Dermis microvascular lymphatic vessel endothelial cell (primary cell): ENCODE measurements around the gene THSD8. TPM values are rescaled to one million over a fixed set of nuclear protein-coding genes. Genes with fewer than 3 reads are reported as not detected.
"Not testable (repeated sequence)": the region's sequence is repeated elsewhere in the genome, so short reads cannot be mapped to it uniquely, and the experiment has no call there.

ENCODE experiments used
- DNase-seq, 2 donors: peaks; one replicate each; pipeline versions ENCODE4 v3.0.0 to v3.0.0-alpha.2; 2010; ENCODE audit warnings: low read depth in 2 of 2
- total RNA-seq: library from RNA; depleted of rRNA; stranded (reverse); fragments of >200 nt; gene quantifications from 2 replicates; pipeline ENCODE4 v1.2.1, GENCODE V29; 2014

Gene THSD8
- total RNA-seq, 1 donor from 2014 or later, result not detected

DNA sequence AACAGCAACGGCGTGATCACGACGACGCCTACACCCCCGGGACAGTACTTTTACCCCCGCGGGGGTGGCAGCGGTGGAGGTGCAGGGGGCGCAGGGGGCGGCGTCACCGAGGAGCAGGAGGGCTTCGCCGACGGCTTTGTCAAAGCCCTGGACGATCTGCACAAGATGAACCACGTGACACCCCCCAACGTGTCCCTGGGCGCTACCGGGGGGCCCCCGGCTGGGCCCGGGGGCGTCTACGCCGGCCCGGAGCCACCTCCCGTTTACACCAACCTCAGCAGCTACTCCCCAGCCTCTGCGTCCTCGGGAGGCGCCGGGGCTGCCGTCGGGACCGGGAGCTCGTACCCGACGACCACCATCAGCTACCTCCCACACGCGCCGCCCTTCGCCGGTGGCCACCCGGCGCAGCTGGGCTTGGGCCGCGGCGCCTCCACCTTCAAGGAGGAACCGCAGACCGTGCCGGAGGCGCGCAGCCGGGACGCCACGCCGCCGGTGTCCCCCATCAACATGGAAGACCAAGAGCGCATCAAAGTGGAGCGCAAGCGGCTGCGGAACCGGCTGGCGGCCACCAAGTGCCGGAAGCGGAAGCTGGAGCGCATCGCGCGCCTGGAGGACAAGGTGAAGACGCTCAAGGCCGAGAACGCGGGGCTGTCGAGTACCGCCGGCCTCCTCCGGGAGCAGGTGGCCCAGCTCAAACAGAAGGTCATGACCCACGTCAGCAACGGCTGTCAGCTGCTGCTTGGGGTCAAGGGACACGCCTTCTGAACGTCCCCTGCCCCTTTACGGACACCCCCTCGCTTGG, 9.6 kb upstream of the THSD8 start:
- peak in 1 of 2 donors; percentile 57 for DNase-seq

GRCh38 chr19:12792853-12793289, 9.0 kb upstream of the THSD8 start:
- no peak for DNase-seq

DNA sequence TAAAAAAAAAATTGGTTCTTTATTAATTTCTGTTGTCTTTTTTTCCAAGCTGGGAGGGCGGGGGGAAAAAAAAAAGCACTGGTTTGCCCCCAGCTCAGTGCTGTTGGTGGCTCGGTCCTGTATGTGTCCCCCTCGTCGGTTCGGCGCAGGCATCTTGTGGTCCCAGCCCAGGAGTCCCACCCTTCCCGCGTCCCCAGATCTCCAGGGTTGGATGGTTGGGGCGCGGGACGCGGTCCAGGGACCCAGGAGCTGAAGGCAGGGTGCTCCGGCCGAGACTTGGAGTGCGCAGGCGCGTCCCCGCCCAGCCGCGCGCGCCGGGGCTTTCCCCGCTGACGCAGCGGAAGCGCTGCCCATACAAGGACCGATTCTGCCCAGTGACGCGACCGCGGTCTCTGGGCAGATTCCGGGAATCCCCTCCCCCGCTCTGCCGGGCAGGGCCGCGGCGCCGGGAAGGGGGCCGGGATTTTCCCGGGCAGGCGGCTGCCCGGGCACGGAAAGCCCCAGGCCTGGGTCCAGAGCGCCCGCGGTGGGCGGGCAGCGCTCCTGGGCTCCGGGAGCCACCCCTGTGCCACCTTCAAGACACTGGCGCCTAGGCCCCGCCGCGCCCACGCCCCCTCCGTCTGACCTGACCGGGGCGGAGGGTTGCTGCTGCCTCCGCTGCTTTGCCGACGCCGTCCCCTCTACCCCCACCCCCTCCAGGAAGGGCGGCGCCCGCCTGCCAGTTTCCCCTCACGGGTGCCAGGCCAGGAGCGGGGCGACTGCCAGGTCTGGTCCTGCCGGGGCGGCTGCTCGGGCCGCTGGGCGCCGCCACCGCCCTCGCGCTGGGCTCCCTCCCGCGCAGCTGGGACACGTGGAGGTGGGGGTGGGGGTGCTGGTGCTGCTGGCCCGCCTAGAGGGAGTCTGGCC, 8.3 kb upstream of the THSD8 start:
- peak; percentile 88 to 95 for DNase-seq

DNA sequence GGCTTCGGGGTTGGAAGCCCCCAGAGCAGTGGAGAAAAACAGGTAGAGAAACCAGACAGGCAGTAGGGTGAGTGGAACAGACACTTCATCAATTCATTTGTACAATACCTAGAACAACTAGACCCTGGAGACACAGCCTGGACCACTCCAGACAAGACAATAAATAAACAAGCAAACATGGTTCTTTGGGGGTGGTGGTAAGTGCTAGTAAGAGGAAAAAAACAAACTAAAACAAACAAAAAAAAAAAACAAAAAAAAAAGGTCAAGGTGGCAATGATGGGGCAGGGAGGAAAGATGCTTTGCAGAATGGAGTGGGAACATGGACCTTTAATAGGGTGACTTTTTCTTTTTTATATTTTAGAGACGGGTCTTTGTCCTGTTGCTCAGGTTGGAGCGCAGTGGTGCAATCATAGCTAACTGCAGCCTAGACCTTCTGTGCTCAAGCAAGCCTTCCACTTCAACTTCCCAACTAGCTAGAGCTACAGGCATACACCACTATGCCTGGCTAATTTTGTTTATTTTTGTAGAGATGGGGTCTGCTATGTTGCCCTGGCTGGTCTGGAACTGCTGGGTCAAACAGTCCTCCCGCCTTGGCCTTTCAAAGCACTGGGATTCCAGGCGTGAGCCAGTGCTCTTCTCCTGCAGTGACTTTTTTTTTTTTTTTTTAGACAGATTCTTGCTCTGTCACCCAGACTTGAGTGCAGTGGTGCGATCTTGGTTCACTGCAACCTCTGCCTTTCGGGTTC, 7.5 kb upstream of the THSD8 start:
- DNase-seq, result no peak

DNA sequence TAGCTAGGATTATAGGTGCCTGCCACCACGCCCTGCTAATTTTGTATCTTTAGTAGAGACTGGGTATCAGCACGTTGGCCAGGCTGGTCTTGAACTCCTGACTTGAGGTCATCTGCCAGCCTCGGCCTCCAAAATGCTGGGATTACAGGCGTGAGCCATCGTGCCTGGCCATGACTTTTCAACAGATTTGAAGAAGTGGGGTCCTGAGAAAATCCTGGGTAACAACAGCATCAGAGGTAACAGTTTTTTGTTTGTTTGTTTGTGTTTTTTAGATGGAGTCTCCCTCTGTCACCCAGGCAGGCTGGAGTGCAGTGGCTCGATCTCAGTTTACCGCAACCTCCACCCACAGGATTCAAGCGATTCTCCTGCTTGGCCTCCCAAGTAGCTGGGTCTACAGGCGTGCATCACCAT, 6.9 kb upstream of the THSD8 start:
- no peak for DNase-seq

- peak in 1 of 2 donors; percentile 79 for DNase-seq
These were observed 5.5 kb upstream of the THSD8 start for GRCh38 chr19:12796146-12797071.

GRCh38 chr19:12797141-12797587, 4.7 kb upstream of the THSD8 start:
- DNase-seq, result no peak

DNA sequence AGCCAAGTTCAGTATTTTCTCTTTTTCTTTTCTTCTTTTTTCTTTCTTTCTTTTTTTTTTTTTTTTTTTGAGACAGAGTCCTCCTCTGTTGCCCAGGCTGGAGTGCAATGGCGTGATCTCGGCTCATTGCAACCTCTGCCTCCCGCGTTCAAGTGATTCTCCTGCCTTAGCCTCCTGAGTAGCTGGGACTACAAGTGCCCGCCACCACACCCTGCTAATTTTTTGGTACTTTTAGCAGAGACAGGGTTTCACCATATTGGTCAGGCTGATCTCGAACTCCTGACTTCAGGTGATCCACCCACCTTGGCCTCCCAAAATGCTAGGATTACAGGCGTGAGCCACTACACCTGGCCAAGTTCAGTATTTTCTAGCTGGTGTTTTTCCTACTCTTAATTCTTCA, 4.3 kb upstream of the THSD8 start:
- DNase-seq, result not testable (repeated sequence)

DNA sequence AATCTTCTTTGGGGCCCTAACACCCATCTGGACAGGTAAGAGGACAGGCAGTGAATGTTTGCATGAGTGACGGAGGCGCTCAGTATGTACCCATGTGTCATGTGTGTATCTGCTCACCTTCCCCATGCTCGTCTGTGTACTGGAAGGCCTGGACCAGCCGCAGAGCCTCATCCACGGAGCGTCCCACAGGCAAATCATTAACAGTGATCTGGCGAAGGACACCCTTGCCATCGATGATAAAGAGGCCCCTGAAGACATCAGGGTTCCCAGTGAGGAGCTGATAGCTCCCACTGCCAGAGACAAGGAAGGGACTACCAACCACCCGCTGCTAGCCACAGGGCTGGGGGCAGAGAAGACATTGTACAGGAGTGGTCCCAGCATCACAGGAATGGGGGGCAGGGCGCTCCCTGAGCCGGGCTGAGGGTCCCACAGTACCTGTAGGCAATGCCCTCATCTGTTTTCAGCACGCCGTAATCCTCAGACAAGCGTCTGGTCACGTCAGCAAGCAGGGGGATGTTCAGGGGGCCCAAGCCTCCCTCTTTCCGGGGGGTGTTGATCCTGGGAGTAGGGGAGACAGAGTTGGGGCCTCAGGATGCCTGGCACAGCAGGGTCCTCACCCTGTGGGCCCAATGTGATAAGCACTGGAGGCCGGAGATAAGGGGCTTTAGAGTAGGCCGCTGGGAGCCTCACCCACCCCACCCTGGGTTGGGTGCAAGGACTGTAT, 2.0 kb upstream of the THSD8 start:
- DNase-seq, result no peak

GRCh38 chr19:12800466-12800770, 1.5 kb upstream of the THSD8 start:
- no peak for DNase-seq

- DNase-seq, result no peak
These were observed 875 bp upstream of the THSD8 start for GRCh38 chr19:12800923-12801465.

GRCh38 chr19:12802267-12803106, 618 bp downstream of the THSD8 start:
- no peak for DNase-seq

- no peak for DNase-seq
These were observed 2.2 kb downstream of the THSD8 start for GRCh38 chr19:12804051-12804450.

DNA sequence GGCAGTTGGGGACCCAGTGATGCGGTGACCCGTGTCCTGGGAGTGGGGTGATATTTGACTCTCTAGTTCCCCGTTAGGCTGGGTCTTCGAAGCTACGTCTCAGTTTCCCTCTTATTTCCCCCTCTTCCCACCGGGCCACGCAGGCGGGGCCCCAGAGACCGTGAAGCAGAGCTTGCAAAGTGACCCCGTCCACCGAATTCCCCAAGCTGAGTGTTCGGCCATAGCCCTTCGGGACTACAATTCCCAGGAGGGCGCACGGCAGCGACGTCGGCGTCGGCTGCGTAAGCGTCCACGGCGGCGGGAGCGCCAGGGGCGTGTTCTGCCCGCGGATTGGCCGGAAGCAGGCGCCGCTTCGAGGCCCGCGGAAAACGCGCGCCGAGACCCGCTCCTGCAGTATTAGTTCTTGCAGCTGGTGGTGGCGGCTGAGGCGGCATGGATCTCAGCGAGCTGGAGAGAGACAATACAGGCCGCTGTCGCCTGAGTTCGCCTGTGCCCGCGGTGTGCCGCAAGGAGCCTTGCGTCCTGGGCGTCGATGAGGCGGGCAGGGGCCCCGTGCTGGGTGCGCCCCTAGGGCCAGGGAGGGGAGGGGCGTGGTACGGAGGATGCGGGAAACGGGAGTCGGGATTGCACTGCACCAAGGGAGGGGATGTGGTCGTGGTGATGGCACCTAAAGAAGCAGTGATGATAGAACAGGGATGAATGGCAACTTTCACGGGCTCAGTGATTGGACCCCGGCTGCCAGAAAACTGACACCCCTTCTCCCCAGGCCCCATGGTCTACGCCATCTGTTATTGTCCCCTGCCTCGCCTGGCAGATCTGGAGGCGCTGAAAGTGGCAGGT, 4.6 kb downstream of the THSD8 start, which contains the start of gene RNASEH2A:
RNASEH2A (plus strand) TSS at position 343 of the 840 bp plus-strand sequence; CDS start at position 433, 90 bp downstream.
- peak; percentile 70 to 91 for DNase-seq

DNA sequence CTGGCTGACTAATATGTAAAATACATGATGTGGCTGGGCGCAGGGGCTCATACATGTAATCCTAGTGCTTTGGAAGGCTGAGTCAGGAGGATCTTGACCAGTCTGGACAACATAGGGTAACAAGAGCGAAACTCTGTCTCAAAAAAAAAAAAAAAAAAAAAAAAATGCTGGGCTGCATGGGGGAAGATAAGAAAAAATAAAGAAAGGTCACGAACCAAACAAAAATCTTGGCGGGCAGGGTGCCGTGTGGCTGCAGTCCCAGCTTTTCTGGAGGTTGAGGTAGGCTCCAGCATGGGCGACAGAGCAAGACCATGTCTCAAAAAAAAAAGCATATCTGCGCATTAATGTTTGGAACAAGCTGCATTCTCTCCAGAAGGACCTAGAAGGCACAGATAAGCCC, 13.2 kb downstream of the THSD8 start:
- DNase-seq, result no peak

DNA sequence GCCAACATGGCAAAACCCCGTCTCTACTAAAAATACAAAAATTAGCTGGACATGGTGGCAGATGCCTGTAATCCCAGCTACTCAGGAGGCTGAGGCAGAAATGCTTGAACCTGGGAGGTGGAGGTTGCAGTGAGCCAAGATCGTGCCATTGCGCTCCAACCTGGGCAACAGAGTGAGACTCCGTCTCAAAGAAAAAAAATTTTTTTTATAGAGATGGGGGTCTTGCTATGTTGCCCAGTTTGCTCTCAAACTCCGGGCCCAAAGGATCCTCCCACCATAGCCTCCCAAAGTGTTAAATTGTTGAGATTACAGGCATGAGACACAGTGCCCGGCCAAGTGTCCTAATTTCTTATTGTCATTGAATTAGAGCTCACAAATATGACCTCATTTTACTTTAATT, 15.3 kb downstream of the THSD8 start:
- DNase-seq, result not testable (repeated sequence)

- not testable (repeated sequence) for DNase-seq
These were observed 15.9 kb downstream of the THSD8 start for GRCh38 chr19:12817810-12818209.

DNA sequence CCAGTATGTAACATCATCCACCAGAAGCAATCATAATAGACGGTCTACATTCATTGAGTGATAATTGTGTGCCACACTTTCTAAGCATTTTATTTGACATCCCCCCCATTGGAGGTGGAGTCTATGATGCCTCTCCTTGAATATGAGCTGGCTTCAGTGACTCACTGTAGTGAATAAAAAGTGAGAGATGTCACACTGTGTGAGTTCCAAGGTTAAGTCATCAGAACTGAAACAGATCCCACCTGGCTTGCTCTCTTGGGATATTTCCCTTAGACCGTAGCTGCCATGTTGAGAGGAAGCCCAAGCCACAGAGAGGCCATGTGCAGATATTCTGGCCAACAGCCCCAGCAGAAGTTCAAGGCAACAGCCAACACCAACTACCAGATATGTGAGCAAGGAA, 19.9 kb downstream of the THSD8 start:
- DNase-seq, result no peak
